ENCODE data around the gene ACAD9.

Gene ACAD9

GRCh38 chr3:128935922-128936321 lies 56.5 kb downstream of the ACAD9 start:
- DNase-seq (ENCODE audit: low spot score) = no peak

GRCh38 chr3:128936341-128936740 lies 56.9 kb downstream of the ACAD9 start:
- no peak for DNase-seq (ENCODE audit: low spot score)

GRCh38 chr3:128940252-128940651 lies 60.8 kb downstream of the ACAD9 start:
- DNase-seq (ENCODE audit: low spot score) = no peak

- peak; percentile 52 for DNase-seq (ENCODE audit: low spot score)
Measured at GRCh38 chr3:128942161-128942952, 62.9 kb downstream of the ACAD9 start.

GRCh38 chr3:128945041-128945877 lies 65.8 kb downstream of the ACAD9 start:
- DNase-seq (ENCODE audit: low spot score) = no peak

GRCh38 chr3:128945878-128946175 lies 66.4 kb downstream of the ACAD9 start:
- no peak for DNase-seq (ENCODE audit: low spot score)

- DNase-seq (ENCODE audit: low spot score) = no peak
Measured at GRCh38 chr3:128946411-128946810, 67.0 kb downstream of the ACAD9 start.

- no peak for DNase-seq (ENCODE audit: low spot score)
Measured at GRCh38 chr3:128949158-128949557, 69.7 kb downstream of the ACAD9 start.

GRCh38 chr3:128950223-128950938 lies 71.0 kb downstream of the ACAD9 start:
- DNase-seq (ENCODE audit: low spot score) = no peak

GRCh38 chr3:128956440-128956839 lies 77.0 kb downstream of the ACAD9 start:
- DNase-seq (ENCODE audit: low spot score) = no peak

Data from SW480 (cell line).